Immature natural killer cell (primary cell): ENCODE results near the gene ADH4. TPM values are rescaled to one million over a fixed set of nuclear protein-coding genes. Genes with fewer than 3 reads are reported as not detected.
A peak's percentile ranks its signal among the peaks of the same experiment; 100 is the strongest.

Experiments used
- DNase-seq, 3 donors: peaks; one replicate each; pipeline ENCODE4 v3.0.0; 2022; ENCODE audit warnings: mixed read lengths in 1 of 3
- H3K27ac Mint-ChIP-seq, 6 donors: one replicate each; pipeline ENCODE4 v1.8.0; 2020; ENCODE audit warnings: mixed read lengths in 6 of 6, mild to moderate bottlenecking in 5 of 6, inconsistent platforms in 4 of 6, moderate library complexity in 3 of 6
- H3K27me3 Mint-ChIP-seq, 3 donors: one replicate each; pipeline ENCODE4 v1.8.0; 2020 to 2021; ENCODE audit warnings: low read depth in 3 of 3, mild to moderate bottlenecking in 3 of 3, mixed read lengths in 3 of 3, moderate library complexity in 3 of 3, inconsistent platforms in 1 of 3
- H3K36me3 Mint-ChIP-seq, 3 donors: one replicate each; pipeline ENCODE4 v1.8.0; 2020; ENCODE audit warnings: mixed read lengths in 3 of 3, inconsistent platforms in 2 of 3, mild to moderate bottlenecking in 2 of 3
- H3K4me1 Mint-ChIP-seq, 2 donors: one replicate each; pipeline ENCODE4 v1.8.0; 2020; ENCODE audit warnings: inconsistent platforms in 2 of 2, mild to moderate bottlenecking in 2 of 2, mixed read lengths in 2 of 2, moderate library complexity in 1 of 2
- H3K4me3 Mint-ChIP-seq, 5 donors: one replicate each; pipeline ENCODE4 v1.8.0; 2020; ENCODE audit warnings: mild to moderate bottlenecking in 5 of 5, mixed read lengths in 5 of 5, inconsistent platforms in 3 of 5, moderate library complexity in 3 of 5
- H3K9me3 Mint-ChIP-seq, 6 donors: one replicate each; pipeline ENCODE4 v1.8.0; 2020; ENCODE audit warnings: mild to moderate bottlenecking in 6 of 6, mixed read lengths in 6 of 6, inconsistent platforms in 4 of 6, moderate library complexity in 3 of 6
- polyA plus RNA-seq, 3 donors: library from polyadenylated mRNA; unstranded; fragments of 300-500 nt; fragmentation: Illumina TruSeq; gene quantifications; one replicate each; pipeline ENCODE4 v1.2.3, GENCODE V29; 2021

ADH4 gene
- polyA plus RNA-seq, 3 donors from 2014 or later = not detected

DNA sequence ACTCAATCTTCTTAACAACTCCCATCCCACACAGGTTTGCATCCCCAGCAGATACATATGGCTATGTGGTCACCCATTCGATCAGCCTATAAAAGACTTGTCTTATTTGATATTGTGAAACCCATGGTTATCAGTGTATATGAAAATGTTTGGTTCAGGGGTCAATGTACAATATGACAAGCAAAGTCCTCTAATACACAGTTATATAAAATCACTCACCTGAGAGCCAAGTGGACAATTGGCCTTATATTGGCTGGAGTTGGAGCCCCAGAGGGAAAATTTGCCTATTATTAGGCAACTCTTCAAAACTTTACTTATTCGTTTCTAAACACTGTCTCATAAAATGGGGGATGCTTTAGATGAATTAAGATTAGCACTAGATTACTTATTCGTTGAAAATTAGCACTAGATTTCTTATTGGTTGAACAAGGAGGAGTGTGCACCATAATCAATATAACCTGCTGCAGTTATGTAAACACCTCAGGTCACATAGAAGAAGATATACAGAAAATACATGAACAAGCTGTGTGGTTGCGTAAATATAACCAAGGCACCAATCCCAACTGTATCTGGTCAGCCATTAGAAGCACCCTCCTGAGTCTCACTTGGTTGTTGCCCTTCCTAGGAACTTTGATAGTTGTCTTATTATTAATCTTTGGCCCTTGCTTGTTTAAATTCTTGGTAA, 10.7 kb upstream of the ADH4 start:
- Mint-ChIP-seq H3K4me3 (no peak overlapping the region), H3K27ac (no peak overlapping the region), H3K9me3 (peaks cover 0 to 9% (median 0%) of the 10 kb centered on the region in 6 donors), H3K4me1 (no peaks in the 10 kb centered on the region), H3K27me3 (peaks cover 0 to 1% (median under 1%) of the 10 kb centered on the region in 3 donors), H3K36me3 (no peaks in the 10 kb centered on the region)
- no peak for DNase-seq

DNA sequence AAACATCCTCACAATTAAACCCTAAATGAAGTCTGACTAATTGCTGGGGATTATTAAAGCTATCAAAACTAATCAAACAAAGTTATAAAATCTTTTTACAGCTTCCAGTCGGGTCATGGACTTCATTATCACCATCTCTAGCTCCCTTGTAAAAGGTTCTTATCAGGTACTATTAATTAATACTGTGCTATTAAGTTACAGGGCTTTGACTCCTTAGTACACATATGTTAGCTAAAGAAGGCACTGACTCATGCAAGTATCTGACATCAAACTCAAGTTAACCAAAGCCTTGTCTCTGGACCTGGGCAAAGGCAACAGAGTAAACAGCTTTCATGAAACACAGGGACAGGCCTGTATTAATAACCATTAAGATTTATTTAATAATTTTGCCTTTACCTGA, 7.9 kb upstream of the ADH4 start:
- Mint-ChIP-seq H3K36me3 (no peaks in the 10 kb centered on the region), H3K4me1 (no peaks in the 10 kb centered on the region), H3K27me3 (peaks cover 0 to 2% (median 0%) of the 10 kb centered on the region in 3 donors), H3K27ac (no peak overlapping the region), H3K9me3 (peaks cover 0 to 9% (median 0%) of the 10 kb centered on the region in 6 donors), H3K4me3 (no peak overlapping the region)
- DNase-seq = no peak

DNA sequence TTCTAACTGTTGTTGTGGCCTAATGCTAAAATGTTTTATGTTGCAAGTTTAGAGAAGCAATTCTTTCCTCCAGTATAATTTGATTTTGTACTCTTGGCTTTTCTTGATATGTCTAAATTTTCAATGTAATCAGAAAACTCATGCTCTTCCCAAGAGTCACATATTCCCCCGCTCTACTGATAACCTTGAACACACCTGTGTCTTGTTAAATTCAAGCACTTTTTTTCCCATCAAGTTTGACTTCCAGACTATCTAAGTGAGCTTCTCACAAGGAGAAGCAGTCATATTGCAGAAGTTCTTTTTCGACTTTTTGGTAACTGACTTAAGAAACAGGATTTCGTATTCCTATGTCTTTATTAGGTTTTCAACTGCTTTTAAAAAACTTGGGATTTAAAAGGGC, 7.4 kb upstream of the ADH4 start:
- Mint-ChIP-seq H3K27me3 (peaks cover 0 to 2% (median 0%) of the 10 kb centered on the region in 3 donors), H3K4me1 (no peaks in the 10 kb centered on the region), H3K27ac (no peak overlapping the region), H3K36me3 (no peaks in the 10 kb centered on the region), H3K9me3 (peaks cover 0 to 9% (median 0%) of the 10 kb centered on the region in 6 donors), H3K4me3 (no peak overlapping the region)
- DNase-seq = no peak

DNA sequence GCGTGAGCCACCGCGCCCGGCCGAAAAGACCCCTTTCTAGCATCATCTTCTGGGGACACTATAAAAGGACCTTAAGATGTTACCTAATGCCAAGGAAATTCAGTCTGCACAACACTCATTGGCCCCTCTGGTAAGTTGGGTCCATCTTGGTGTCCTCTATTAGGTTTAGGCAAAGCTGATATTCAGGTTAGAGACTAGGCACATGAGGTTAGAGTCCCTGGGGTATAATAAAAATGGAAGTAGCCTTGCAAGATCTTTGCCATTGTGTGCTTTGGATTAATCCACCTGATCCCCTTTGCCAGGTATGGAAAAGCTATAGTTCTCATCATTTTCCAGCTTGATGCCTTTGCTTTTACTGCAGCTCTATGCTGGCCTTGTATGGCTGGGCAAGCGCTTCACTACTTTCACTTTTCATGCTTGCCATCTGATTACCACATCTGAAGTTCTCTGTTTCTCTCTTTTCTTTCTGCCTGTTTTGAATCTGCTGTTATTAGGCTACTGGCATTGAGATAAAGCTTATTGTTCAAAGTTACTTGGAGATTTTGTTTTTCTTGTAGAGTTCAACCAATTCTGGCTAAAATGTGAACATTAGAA, 5.4 kb upstream of the ADH4 start:
- Mint-ChIP-seq H3K4me1 (no peaks in the 10 kb centered on the region), H3K27ac (no peak overlapping the region), H3K36me3 (no peaks in the 10 kb centered on the region), H3K4me3 (no peak overlapping the region), H3K9me3 (peaks cover 0 to 4% (median 0%) of the 10 kb centered on the region in 6 donors), H3K27me3 (peaks cover 0 to 2% (median 0%) of the 10 kb centered on the region in 3 donors)
- no peak for DNase-seq

DNA sequence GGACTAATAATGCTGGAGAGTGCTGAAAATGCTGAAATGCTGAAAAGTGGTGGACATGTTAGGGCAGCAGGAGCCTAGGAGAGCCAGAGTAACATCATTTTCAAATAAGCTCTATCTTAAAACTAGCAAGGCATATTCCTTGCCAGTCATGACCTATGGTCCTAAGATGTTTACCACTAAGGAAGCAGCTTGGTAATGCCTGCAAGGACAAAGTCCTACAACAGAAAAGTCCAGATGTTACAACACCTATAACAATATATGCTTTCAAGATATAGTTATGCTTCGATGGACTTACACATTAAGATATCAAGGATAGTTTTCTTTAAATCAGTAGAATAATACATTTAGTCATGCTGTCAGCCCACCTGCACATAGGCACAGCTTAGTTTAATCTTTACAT, 4.5 kb upstream of the ADH4 start:
- no peak overlapping the region for H3K27ac Mint-ChIP-seq
- no peak overlapping the region for H3K4me3 Mint-ChIP-seq
- no peaks in the 10 kb centered on the region for H3K4me1 Mint-ChIP-seq
- H3K9me3 Mint-ChIP-seq = peaks cover 0 to 4% (median 0%) of the 10 kb centered on the region in 6 donors
- peaks cover 0 to 2% (median 0%) of the 10 kb centered on the region in 3 donors for H3K27me3 Mint-ChIP-seq
- no peak for DNase-seq
- H3K36me3 Mint-ChIP-seq = no peaks in the 10 kb centered on the region

DNA sequence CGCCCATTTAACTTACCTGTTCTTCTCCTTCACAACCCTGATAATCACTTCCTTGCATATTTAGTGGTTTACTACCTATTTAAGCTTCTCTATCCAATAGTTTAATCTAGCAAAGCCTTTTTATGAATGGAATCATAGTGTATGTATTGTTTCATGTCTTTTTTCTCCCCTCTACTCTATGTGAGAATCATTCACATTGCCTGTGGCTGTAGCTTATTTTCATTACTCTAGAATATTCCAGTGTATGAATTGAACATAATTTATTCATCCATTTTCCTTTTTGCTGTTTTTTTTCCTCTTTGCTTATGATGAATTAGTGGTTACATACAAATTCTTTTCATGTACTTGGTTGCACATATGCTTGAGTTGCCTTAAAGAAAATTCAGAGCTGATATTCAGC, 490 bp upstream of the ADH4 start:
- Mint-ChIP-seq H3K4me1 (no peaks in the 10 kb centered on the region), H3K27ac (no peak overlapping the region)

DNA sequence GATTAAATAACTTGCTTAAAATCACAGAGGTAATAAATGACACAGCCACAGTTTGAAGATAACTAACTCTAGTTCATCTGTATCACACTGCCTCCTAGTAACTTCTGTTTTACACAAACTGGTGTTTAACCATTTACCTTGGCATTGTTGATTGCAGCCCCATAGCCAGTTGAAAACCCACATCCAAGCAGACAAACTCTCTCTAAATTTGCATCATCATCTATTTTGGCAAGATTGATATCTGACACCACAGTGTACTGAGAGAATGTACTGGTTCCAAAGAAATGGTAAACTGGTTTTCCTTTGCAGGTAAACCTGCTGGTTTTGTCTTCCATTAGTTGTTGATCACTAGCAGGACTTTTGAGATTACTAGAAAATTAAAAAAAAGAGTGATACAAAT, 7.8 kb downstream of the ADH4 start:
- peaks cover 0 to 4% (median 0%) of the 10 kb centered on the region in 3 donors for H3K27me3 Mint-ChIP-seq
- H3K4me1 Mint-ChIP-seq = no peaks in the 10 kb centered on the region
- H3K36me3 Mint-ChIP-seq = no peaks in the 10 kb centered on the region
- no peak overlapping the region for H3K27ac Mint-ChIP-seq
- no peak for DNase-seq
- no peak overlapping the region for H3K4me3 Mint-ChIP-seq
- no peaks in the 10 kb centered on the region for H3K9me3 Mint-ChIP-seq

More for the DNA sequence above, 490 bp upstream of the ADH4 start:
- H3K27me3 Mint-ChIP-seq = peaks cover 0 to 2% (median 0%) of the 10 kb centered on the region in 3 donors
- peaks cover 0 to 2% (median 0%) of the 10 kb centered on the region in 6 donors for H3K9me3 Mint-ChIP-seq
- DNase-seq = no peak
- no peaks in the 10 kb centered on the region for H3K36me3 Mint-ChIP-seq
- H3K4me3 Mint-ChIP-seq = no peak overlapping the region

DNA sequence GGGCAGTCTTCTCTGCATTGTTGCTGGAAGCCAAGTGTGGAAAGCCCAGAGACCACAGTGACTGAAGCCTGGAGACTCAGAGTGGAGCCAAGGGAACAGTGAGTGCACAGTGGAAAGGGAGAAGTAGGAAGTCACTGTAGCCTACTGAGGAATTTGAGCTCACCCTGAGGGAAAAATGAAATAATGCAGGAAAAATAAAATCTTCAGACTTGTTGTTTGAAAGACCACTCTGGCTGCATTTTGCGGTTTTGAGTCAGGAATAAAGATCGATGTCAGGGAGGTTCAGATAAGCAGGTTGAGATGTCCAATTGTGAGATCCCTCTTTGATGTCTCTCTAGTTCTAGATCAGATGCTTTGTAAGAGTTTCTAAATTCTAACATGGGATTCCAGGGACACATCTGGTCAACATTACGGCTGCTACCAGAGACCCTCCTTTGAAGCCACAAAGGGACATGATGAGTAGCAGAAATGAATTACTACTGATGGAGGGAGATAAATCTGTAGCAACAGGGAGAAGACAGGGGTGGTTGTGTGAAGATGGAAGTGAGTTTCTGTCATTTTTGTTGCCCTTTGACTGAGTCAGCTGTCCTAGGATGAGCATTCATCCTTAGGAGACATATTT, 8.4 kb downstream of the ADH4 start:
- DNase-seq = no peak
- Mint-ChIP-seq H3K4me3 (no peak overlapping the region), H3K27ac (no peak overlapping the region), H3K36me3 (no peaks in the 10 kb centered on the region), H3K4me1 (no peaks in the 10 kb centered on the region), H3K9me3 (no peaks in the 10 kb centered on the region), H3K27me3 (peaks cover 0 to 4% (median 4%) of the 10 kb centered on the region in 3 donors)

DNA sequence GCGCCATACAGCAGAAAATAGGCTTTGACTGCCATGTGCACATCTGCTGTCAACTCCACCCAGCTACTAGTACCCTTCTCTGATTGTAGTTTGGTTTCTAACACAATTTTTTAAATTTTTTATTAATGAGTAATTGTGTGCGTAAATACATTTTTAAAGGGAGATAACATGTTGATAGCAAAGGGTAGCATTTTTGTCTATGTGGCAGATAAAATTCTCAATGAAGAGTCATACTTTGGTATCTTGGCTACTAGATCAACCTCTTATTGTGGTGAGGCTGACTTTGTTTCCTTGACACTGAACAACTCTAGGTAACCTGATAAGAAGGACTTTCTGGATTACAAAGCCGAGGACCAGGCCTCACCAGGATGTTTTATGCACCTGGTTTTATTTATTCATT, 9.5 kb downstream of the ADH4 start:
- no peaks in the 10 kb centered on the region for H3K9me3 Mint-ChIP-seq
- peaks cover 0 to 4% (median 4%) of the 10 kb centered on the region in 3 donors for H3K27me3 Mint-ChIP-seq
- H3K27ac Mint-ChIP-seq = no peak overlapping the region
- no peak overlapping the region for H3K4me3 Mint-ChIP-seq
- DNase-seq = no peak
- no peaks in the 10 kb centered on the region for H3K36me3 Mint-ChIP-seq
- no peaks in the 10 kb centered on the region for H3K4me1 Mint-ChIP-seq

DNA sequence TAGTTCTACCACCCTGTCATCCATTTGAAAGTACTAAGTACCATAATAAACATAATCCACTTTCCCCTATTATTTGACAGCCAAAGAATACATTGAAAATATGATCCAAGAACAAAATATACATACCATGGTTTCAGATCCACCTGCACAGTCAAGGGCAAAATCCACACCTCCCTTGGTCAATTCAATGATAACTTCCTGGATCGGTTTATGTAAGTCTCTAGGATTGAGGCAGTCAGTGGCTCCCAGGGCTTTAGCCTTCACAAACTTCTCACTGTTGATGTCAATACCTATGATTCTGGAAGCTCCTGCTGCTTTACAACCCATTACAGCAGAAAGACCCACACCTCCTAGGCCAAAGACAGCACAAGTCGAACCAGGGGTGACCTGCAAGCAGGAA, 12.7 kb downstream of the ADH4 start:
- DNase-seq = no peak
- H3K4me1 Mint-ChIP-seq = peaks cover 0 to 1% of the 10 kb centered on the region in 2 donors
- H3K27me3 Mint-ChIP-seq = peaks cover 0 to 4% (median 0%) of the 10 kb centered on the region in 3 donors
- no peak overlapping the region for H3K4me3 Mint-ChIP-seq
- H3K9me3 Mint-ChIP-seq = no peaks in the 10 kb centered on the region
- no peak overlapping the region for H3K27ac Mint-ChIP-seq
- no peaks in the 10 kb centered on the region for H3K36me3 Mint-ChIP-seq

DNA sequence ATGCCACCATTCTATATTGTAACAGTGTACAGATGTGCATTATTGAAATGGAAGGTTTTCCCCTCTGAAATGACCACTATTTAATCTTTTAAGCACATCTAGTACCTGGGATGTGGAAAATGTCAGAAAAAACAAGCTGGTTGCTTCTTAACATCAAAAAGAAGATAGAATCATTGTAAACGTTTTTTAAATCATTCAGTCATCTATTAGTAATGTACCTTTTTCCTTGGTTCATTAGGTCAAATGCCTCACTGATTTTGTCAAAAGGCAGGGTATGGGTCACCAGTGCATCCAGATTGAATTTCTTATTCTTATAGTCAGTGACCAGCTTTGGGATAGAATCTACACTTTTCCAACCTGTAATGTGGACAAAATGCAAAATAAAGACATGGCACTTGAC, 17.7 kb downstream of the ADH4 start:
- H3K4me3 Mint-ChIP-seq = no peak overlapping the region
- H3K4me1 Mint-ChIP-seq = peaks cover 0 to 1% of the 10 kb centered on the region in 2 donors
- peaks cover 0 to 4% (median 0%) of the 10 kb centered on the region in 3 donors for H3K27me3 Mint-ChIP-seq
- DNase-seq = no peak
- no peak overlapping the region for H3K27ac Mint-ChIP-seq
- no peaks in the 10 kb centered on the region for H3K9me3 Mint-ChIP-seq
- no peaks in the 10 kb centered on the region for H3K36me3 Mint-ChIP-seq

DNA sequence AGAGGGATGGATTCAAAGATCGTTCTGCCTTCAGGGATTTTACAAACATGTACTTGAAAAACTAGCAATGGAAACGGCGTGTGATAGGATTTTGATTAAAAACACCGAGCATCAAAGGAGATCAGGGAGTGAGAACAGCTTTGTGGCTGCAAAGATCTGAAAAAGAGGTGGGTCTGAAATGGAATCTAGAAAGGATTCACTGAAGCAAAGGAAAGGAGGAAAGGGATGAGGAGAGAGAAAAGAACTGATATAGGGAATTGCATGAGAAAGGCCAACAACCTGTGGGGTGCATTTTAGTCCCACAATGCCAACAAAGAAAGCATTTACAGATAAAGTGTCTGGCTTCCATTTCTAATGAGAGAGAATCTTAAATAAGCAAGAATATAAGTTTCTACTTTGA, 23.1 kb downstream of the ADH4 start:
- no peaks in the 10 kb centered on the region for H3K9me3 Mint-ChIP-seq

DNA sequence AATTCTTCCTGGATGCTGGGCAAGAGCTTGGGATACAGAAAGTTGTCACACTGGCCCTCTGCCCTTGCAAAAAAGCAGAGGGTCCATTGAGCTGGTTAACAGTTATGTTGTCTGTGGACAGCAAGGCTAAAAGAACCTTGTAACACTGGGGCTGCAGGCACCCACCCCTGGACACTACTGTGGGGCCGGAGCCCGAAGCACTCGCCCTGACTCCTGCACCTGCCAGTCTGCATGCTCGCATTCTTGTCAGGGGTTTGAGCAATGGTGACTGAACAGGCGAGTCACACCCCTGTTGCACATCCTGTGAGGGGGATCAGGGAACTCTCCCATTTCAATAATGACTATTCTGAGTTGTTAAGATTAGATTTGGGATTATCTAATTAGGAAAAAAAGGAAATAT, 23.6 kb downstream of the ADH4 start:
- Mint-ChIP-seq H3K27ac (no peak overlapping the region), H3K9me3 (no peaks in the 10 kb centered on the region), H3K4me1 (peaks cover 0 to 1% of the 10 kb centered on the region in 2 donors), H3K27me3 (no peaks in the 10 kb centered on the region), H3K4me3 (no peak overlapping the region), H3K36me3 (no peaks in the 10 kb centered on the region)
- DNase-seq = no peak

More for the DNA sequence above, 23.1 kb downstream of the ADH4 start:
- Mint-ChIP-seq H3K27ac (no peak overlapping the region), H3K4me3 (no peak overlapping the region), H3K4me1 (peaks cover 0 to 1% of the 10 kb centered on the region in 2 donors), H3K36me3 (no peaks in the 10 kb centered on the region), H3K27me3 (no peaks in the 10 kb centered on the region)
- DNase-seq = no peak

DNA sequence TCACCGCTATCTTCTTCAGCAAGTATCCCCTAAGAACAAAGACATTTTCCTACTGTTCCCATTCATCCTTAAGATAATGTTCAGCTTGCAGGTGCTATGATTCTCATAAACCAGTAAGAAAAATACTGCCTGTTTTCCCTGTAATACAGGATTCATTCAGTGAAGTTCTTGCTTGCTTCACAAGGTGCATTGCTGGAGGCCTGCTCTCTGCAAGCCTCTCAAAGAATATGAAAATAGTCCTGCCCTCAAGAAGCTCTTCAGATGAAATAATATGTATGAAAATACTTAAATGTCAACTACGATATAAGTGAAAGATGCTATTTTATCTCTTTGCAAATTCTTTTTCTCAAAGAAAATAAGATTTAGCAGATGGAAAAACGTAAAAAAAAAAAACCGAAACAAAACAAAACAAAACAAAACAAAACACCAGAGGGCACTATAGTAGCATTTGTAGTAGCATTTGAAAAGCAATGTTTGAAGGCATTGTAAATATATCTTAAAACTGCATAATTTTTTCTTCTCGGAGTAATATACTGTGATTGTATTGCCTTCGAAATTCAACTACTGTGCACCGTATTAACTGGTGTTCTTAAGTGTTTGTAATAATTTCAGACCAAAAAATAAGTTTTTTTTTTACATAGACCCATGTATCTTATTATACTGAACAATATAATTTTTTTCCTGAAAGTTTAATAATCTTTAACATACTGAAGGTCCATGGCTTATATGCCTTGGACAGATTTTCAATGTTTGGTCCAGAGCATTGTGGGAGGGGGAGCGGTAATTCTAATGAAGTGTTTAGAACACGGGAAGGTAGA, 26.0 kb downstream of the ADH4 start:
- peaks cover 0 to 1% of the 10 kb centered on the region in 2 donors for H3K4me1 Mint-ChIP-seq
- no peak overlapping the region for H3K4me3 Mint-ChIP-seq
- peaks cover 0 to 2% (median 0%) of the 10 kb centered on the region in 3 donors for H3K27me3 Mint-ChIP-seq
- H3K9me3 Mint-ChIP-seq = no peaks in the 10 kb centered on the region
- no peaks in the 10 kb centered on the region for H3K36me3 Mint-ChIP-seq
- DNase-seq = peak in 2 of 3 donors; percentile 0 to 9
- H3K27ac Mint-ChIP-seq = no peak overlapping the region
